HepG2 (cell line): ENCODE measurements around the gene ZNF524. TPM values are rescaled to one million over a fixed set of nuclear protein-coding genes. Genes with fewer than 3 reads are reported as not detected.

Experiments
- BRCA1 ChIP-seq: sonication (generic); formaldehyde crosslinking; IDR thresholded peaks from 2 replicates; pipeline ENCODE4 v1.4.0; 2020; ENCODE audit warnings: missing genetic modification reagents
- CENPX ChIP-seq: sonication (generic); formaldehyde crosslinking; IDR thresholded peaks from 2 replicates; pipeline ENCODE4 v1.9.0; 2021; ENCODE audit warnings: mild to moderate bottlenecking, missing genetic modification reagents, moderate library complexity
- HNRNPUL1 ChIP-seq: fragments of 200-400 bp; formaldehyde crosslinking; IDR thresholded peaks from 2 replicates; pipeline ENCODE4 v1.6.1; 2017; ENCODE audit warnings: low read depth, mild to moderate bottlenecking, low read length, moderate library complexity
- MED13 ChIP-seq: sonication (generic); formaldehyde crosslinking; IDR thresholded peaks from 2 replicates; pipeline ENCODE4 v1.5.0; 2020; ENCODE audit warnings: missing genetic modification reagents
- NFE2L1 ChIP-seq: sonication (generic); formaldehyde crosslinking; IDR thresholded peaks from 2 replicates; pipeline ENCODE4 v1.4.0; 2020; ENCODE audit warnings: missing genetic modification reagents, mild to moderate bottlenecking, borderline replicate concordance
- PHF5A ChIP-seq: IDR thresholded peaks from one replicate; pipeline ENCODE4 v1.6.1; 2018; ENCODE audit warnings: low read depth, missing genetic modification reagents; ENCODE audit not compliant: unreplicated experiment
- SP1 ChIP-seq, 2 experiments: fragments of 450-650 bp in 1 of 2; sonication (generic) in 1 of 2; formaldehyde crosslinking in 1 of 2; IDR thresholded peaks; 2 replicates each; pipeline versions ENCODE4 v1.4.0 to v1.6.1; 2016 to 2020; ENCODE audit warnings: missing genetic modification reagents in 1 of 2
- THYN1 ChIP-seq: sonication (generic); formaldehyde crosslinking; IDR thresholded peaks from 2 replicates; pipeline ENCODE4 v1.8.1; 2023; ENCODE audit warnings: low read depth, mild to moderate bottlenecking, moderate library complexity, missing genetic modification reagents, borderline replicate concordance
- U2AF1 ChIP-seq: fragments of 200-400 bp; formaldehyde crosslinking; optimal IDR thresholded peaks from 2 replicates; pipeline ENCODE3; 2017; ENCODE audit warnings: mild to moderate bottlenecking, low read depth, low read length
- ZBTB8A ChIP-seq: sonication (generic); formaldehyde crosslinking; IDR thresholded peaks from 2 replicates; pipeline ENCODE4 v1.4.0; 2020; ENCODE audit warnings: mild to moderate bottlenecking, low read depth, missing genetic modification reagents, borderline replicate concordance
- ZNF101 ChIP-seq: sonication (generic); formaldehyde crosslinking; IDR thresholded peaks from 2 replicates; pipeline ENCODE4 v1.4.0; 2020; ENCODE audit warnings: mild to moderate bottlenecking, low read depth, missing genetic modification reagents, borderline replicate concordance
- ZNF33B ChIP-seq: sonication (generic); formaldehyde crosslinking; IDR thresholded peaks from 2 replicates; pipeline ENCODE4 v1.5.1; 2020; ENCODE audit warnings: mild to moderate bottlenecking, missing genetic modification reagents
- ZSCAN22 ChIP-seq: sonication (generic); formaldehyde crosslinking; IDR thresholded peaks from 2 replicates; pipeline ENCODE4 v1.4.0; 2020; ENCODE audit warnings: mild to moderate bottlenecking, missing genetic modification reagents
- polyA plus RNA-seq, 8 experiments: library from polyadenylated mRNA; depleted of rRNA in 3 of 8; stranded (reverse) in 7 of 8; unstranded in 1 of 8; fragments of >200 nt; fragmentation: Illumina TruSeq in 4 of 8; extraction: Trizol in 4 of 8; gene quantifications; 2 replicates each; pipeline versions ENCODE4 v1.2.1 to v1.2.3, GENCODE V29; 2011 to 2016; ENCODE audit warnings: low read depth in 4 of 8, missing spikeins in 1 of 8, mixed read lengths in 1 of 8; ENCODE audit not compliant: insufficient read depth in 1 of 8
- total RNA-seq, 5 experiments: library from RNA; depleted of rRNA; stranded (reverse); fragments of >200 nt; fragmentation: Illumina TruSeq; extraction: Trizol; gene quantifications; 2 replicates each; pipeline ENCODE4 v1.2.3, GENCODE V29; 2016; ENCODE audit warnings: low read depth in 1 of 5
- TF ChIP-seq, protein P1 (sequence below): sonication (generic); formaldehyde crosslinking; IDR thresholded peaks from 2 replicates; pipeline ENCODE4 v1.4.0; 2020; ENCODE audit warnings: low read depth, missing genetic modification reagents
- TF ChIP-seq, protein P2 (sequence below): sonication (generic); formaldehyde crosslinking; IDR thresholded peaks from 2 replicates; pipeline ENCODE4 v1.4.0; 2020; ENCODE audit warnings: missing genetic modification reagents
- TF ChIP-seq, protein P3 (sequence below): IDR thresholded peaks from 2 replicates; pipeline ENCODE4 v1.6.1; 2016; ENCODE audit warnings: missing compliant biosample characterization, missing genetic modification reagents, borderline replicate concordance
- TF ChIP-seq, protein P4 (sequence below): IDR thresholded peaks from 2 replicates; pipeline ENCODE4 v1.6.1; 2016; ENCODE audit warnings: control low read depth
- TF ChIP-seq, protein P5 (sequence below): sonication (generic); formaldehyde crosslinking; IDR thresholded peaks from 2 replicates; pipeline ENCODE4 v1.8.1; 2022; ENCODE audit warnings: low read depth, mild to moderate bottlenecking, missing genetic modification reagents

The ZNF524 gene
- total and polyA plus RNA-seq, 2 of the 13 experiments (the other 11 are each of a cell fraction or from before 2014, with no cell fraction given) = 3.2 to 4.6 TPM

DNA sequence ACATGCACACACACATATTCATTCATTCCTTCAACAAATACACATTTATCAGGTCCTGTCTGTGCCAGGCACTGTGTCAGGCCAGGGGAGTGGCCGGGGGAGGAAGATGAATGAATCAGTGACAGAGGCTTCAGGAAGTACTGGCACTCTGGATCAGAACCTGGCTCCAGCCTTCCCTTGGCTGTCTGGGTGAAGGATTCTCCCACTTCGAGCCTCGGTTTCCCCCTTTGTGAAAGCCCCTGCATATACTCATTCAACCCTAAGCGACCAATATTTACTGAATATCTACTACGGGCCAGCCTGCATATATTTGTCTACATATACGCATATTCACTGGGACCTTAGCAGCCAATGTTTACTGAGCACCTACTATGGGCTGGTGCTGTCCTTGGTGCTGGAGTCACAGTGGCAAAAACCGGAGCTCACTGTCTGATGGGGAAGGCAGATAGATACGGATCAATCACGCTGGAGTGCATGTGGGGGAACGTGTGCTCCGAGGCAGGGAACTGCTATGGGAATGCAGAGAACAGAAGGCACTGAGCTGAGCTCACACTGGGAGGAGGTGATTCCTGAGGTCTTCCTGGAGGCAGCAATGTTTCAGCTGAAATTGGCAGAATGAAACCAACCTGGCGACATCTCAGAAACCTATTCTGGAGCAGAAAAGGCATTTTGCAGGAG, 18.8 kb upstream of the ZNF524 start (continued):
- no peak for TF ChIP-seq ZNF33B (CRISPR knock-in tag)
- no peak for TF ChIP-seq BRCA1 (CRISPR knock-in tag)
- TF ChIP-seq ZSCAN22 (CRISPR knock-in tag) = 0 out of 2 replicates have a peak, but pooled peaks have one; percentile 30
- TF ChIP-seq, protein P1, sequence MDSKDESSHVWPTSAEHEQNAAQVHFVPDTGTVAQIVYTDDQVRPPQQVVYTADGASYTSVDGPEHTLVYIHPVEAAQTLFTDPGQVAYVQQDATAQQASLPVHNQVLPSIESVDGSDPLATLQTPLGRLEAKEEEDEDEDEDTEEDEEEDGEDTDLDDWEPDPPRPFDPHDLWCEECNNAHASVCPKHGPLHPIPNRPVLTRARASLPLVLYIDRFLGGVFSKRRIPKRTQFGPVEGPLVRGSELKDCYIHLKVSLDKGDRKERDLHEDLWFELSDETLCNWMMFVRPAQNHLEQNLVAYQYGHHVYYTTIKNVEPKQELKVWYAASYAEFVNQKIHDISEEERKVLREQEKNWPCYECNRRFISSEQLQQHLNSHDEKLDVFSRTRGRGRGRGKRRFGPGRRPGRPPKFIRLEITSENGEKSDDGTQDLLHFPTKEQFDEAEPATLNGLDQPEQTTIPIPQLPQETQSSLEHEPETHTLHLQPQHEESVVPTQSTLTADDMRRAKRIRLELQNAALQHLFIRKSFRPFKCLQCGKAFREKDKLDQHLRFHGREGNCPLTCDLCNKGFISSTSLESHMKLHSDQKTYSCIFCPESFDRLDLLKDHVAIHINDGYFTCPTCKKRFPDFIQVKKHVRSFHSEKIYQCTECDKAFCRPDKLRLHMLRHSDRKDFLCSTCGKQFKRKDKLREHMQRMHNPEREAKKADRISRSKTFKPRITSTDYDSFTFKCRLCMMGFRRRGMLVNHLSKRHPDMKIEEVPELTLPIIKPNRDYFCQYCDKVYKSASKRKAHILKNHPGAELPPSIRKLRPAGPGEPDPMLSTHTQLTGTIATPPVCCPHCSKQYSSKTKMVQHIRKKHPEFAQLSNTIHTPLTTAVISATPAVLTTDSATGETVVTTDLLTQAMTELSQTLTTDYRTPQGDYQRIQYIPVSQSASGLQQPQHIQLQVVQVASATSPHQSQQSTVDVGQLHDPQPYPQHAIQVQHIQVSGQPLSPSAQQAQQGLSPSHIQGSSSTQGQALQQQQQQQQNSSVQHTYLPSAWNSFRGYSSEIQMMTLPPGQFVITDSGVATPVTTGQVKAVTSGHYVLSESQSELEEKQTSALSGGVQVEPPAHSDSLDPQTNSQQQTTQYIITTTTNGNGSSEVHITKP (CRISPR knock-in tag) = no peak; the same call in 1 of the 2 replicates
- TF ChIP-seq SP1 (IDR thresholded peaks at IDR 0.05) = no peak
- TF ChIP-seq SP1 (CRISPR knock-in tag; IDR thresholded peaks at IDR 0.05) = no peak
- TF ChIP-seq MED13 = no peak
- TF ChIP-seq, protein P2, sequence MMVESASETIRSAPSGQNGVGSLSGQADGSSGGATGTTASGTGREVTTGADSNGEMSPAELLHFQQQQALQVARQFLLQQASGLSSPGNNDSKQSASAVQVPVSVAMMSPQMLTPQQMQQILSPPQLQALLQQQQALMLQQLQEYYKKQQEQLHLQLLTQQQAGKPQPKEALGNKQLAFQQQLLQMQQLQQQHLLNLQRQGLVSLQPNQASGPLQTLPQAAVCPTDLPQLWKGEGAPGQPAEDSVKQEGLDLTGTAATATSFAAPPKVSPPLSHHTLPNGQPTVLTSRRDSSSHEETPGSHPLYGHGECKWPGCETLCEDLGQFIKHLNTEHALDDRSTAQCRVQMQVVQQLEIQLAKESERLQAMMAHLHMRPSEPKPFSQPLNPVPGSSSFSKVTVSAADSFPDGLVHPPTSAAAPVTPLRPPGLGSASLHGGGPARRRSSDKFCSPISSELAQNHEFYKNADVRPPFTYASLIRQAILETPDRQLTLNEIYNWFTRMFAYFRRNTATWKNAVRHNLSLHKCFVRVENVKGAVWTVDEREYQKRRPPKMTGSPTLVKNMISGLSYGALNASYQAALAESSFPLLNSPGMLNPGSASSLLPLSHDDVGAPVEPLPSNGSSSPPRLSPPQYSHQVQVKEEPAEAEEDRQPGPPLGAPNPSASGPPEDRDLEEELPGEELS (CRISPR knock-in tag) = no peak; the same call in 1 of the 2 replicates
- TF ChIP-seq THYN1 (CRISPR knock-in tag) = no peak
- no peak for TF ChIP-seq ZBTB8A (CRISPR knock-in tag)
- TF ChIP-seq, protein P3, sequence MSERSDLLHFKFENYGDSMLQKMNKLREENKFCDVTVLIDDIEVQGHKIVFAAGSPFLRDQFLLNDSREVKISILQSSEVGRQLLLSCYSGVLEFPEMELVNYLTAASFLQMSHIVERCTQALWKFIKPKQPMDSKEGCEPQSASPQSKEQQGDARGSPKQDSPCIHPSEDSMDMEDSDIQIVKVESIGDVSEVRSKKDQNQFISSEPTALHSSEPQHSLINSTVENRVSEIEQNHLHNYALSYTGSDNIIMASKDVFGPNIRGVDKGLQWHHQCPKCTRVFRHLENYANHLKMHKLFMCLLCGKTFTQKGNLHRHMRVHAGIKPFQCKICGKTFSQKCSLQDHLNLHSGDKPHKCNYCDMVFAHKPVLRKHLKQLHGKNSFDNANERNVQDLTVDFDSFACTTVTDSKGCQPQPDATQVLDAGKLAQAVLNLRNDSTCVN (CRISPR knock-in tag) = peak; percentile 74
- TF ChIP-seq, protein P4, sequence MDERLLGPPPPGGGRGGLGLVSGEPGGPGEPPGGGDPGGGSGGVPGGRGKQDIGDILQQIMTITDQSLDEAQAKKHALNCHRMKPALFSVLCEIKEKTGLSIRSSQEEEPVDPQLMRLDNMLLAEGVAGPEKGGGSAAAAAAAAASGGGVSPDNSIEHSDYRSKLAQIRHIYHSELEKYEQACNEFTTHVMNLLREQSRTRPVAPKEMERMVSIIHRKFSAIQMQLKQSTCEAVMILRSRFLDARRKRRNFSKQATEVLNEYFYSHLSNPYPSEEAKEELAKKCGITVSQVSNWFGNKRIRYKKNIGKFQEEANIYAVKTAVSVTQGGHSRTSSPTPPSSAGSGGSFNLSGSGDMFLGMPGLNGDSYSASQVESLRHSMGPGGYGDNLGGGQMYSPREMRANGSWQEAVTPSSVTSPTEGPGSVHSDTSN (CRISPR knock-in tag) = no peak
- TF ChIP-seq PHF5A (CRISPR knock-in tag) = peak; percentile 11
- TF ChIP-seq, protein P5, sequence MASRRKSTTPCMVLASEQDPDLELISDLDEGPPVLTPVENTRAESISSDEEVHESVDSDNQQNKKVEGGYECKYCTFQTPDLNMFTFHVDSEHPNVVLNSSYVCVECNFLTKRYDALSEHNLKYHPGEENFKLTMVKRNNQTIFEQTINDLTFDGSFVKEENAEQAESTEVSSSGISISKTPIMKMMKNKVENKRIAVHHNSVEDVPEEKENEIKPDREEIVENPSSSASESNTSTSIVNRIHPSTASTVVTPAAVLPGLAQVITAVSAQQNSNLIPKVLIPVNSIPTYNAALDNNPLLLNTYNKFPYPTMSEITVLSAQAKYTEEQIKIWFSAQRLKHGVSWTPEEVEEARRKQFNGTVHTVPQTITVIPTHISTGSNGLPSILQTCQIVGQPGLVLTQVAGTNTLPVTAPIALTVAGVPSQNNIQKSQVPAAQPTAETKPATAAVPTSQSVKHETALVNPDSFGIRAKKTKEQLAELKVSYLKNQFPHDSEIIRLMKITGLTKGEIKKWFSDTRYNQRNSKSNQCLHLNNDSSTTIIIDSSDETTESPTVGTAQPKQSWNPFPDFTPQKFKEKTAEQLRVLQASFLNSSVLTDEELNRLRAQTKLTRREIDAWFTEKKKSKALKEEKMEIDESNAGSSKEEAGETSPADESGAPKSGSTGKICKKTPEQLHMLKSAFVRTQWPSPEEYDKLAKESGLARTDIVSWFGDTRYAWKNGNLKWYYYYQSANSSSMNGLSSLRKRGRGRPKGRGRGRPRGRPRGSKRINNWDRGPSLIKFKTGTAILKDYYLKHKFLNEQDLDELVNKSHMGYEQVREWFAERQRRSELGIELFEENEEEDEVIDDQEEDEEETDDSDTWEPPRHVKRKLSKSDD = no peak
- no peak for TF ChIP-seq NFE2L1 (CRISPR knock-in tag)
- TF ChIP-seq HNRNPUL1 = no peak
- TF ChIP-seq ZNF101 (CRISPR knock-in tag) = no peak
- TF ChIP-seq CENPX (CRISPR knock-in tag) = no peak
- peak; percentile 22 for TF ChIP-seq U2AF1
